Lower leg skin (tissue), 3 donors: ENCODE results near the gene PSMD2.
"Not testable (repeated sequence)": the region's sequence is repeated elsewhere in the genome, so short reads cannot be mapped to it uniquely, and the experiment has no call there.

Experiments used
- POLR2A ChIP-seq, 2 donors: fragments of 450-650 bp; IDR thresholded peaks; one replicate each; pipeline ENCODE4 v1.6.1; 2016 to 2017; ENCODE audit warnings: antibody characterized with exemption in 2 of 2, mild to moderate bottlenecking in 1 of 2, moderate library complexity in 1 of 2
- TF ChIP-seq, protein P1 (sequence below), 3 donors: fragments of 450-650 bp; IDR thresholded peaks; one replicate each; pipeline ENCODE4 v1.5.1; 2016; ENCODE audit warnings: antibody characterized with exemption in 3 of 3, mild to moderate bottlenecking in 3 of 3, moderate library complexity in 2 of 3

- TF ChIP-seq, protein P1, sequence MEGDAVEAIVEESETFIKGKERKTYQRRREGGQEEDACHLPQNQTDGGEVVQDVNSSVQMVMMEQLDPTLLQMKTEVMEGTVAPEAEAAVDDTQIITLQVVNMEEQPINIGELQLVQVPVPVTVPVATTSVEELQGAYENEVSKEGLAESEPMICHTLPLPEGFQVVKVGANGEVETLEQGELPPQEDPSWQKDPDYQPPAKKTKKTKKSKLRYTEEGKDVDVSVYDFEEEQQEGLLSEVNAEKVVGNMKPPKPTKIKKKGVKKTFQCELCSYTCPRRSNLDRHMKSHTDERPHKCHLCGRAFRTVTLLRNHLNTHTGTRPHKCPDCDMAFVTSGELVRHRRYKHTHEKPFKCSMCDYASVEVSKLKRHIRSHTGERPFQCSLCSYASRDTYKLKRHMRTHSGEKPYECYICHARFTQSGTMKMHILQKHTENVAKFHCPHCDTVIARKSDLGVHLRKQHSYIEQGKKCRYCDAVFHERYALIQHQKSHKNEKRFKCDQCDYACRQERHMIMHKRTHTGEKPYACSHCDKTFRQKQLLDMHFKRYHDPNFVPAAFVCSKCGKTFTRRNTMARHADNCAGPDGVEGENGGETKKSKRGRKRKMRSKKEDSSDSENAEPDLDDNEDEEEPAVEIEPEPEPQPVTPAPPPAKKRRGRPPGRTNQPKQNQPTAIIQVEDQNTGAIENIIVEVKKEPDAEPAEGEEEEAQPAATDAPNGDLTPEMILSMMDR (IDR thresholded peaks at IDR 0.05): not testable (repeated sequence)
- TF ChIP-seq POLR2A (IDR thresholded peaks at IDR 0.05): not testable (repeated sequence)
These were observed 31.8 kb upstream of the PSMD2 start for GRCh38 chr3:184267249-184267648.
